GM12878 (cell line): Measurements from ENCODE around the gene HOXB6. TPM values are rescaled to one million over a fixed set of nuclear protein-coding genes. Genes with fewer than 3 reads are reported as not detected.

Experiments used
- ATAC-seq: fragments of 200-7000 bp; cut with Tn5 transposase; 3 replicates; pipeline ENCODE4 v1.9.1; 2020; ENCODE audit warnings: mild to moderate bottlenecking, moderate library complexity
- BruUV-seq: library from RNA; stranded (reverse); fragments of 400-500 nt; replicated peaks from 2 replicates; lab custom pipeline; 2021; lab: Mats Ljungman, UMichigan
- CTCF ChIA-PET: fragments of 300-600 bp; sonication (Branson Sonifier 250); formaldehyde crosslinking; extraction: SDS; loops from one replicate; lab custom pipeline; 2021; ENCODE audit warnings: inconsistent platforms; lab: Yijun Ruan, JAX
- POLR2A ChIA-PET: fragments of 350-600 bp; formaldehyde crosslinking; extraction: SDS; loops from one replicate; lab custom pipeline; 2021; ENCODE audit warnings: inconsistent platforms; lab: Charles Lee
- RAD21 ChIA-PET: fragments of 300-600 bp; sonication (Branson Sonifier 250); formaldehyde crosslinking; loops from one replicate; lab custom pipeline; 2023; ENCODE audit warnings: antibody characterized with exemption; ENCODE audit not compliant: unreplicated experiment; lab: Charles Lee
- SMC1A ChIA-PET: fragments of 300-600 bp; sonication (Branson Sonifier 250); formaldehyde crosslinking; loops from one replicate; lab custom pipeline; 2023; ENCODE audit not compliant: unreplicated experiment, uncharacterized antibody; lab: Charles Lee
- DNase-seq: peaks from one replicate; pipeline ENCODE4 v3.0.0-alpha.2; 2011; ENCODE audit warnings: low read depth, low spot score
- FAIRE-seq: peaks from 3 replicates; lab custom pipeline; 2011; peaks lifted over from hg19 to GRCh38; lab: Jason Lieb, UNC
- H2AFZ ChIP-seq: 2 replicates; pipeline ENCODE4 v1.6.0; 2011; ENCODE audit warnings: low read depth, low read length, control low read depth; ENCODE audit not compliant: control insufficient read depth
- H3K27ac ChIP-seq: 2 replicates; pipeline ENCODE4 v1.5.1; 2011; ENCODE audit warnings: control low read depth; ENCODE audit not compliant: control insufficient read depth, insufficient read depth
- H3K27me3 ChIP-seq, 2 experiments: replicated peaks in 1 of 2; 2 replicates each; pipeline versions ENCODE4 v1.6.0 to v1.6.1; 2011; ENCODE audit warnings: low read length in 1 of 2; ENCODE audit not compliant: control insufficient read depth in 2 of 2, insufficient read depth in 2 of 2
- H3K36me3 ChIP-seq, 2 experiments: 2 replicates each; pipeline ENCODE4 v1.5.1; 2011; ENCODE audit warnings: low read length in 1 of 2; ENCODE audit not compliant: control insufficient read depth in 2 of 2, insufficient read depth in 2 of 2
- H3K4me1 ChIP-seq: 2 replicates; pipeline ENCODE4 v1.6.1; 2011; ENCODE audit warnings: mild to moderate bottlenecking, low read length, moderate library complexity, mixed read lengths; ENCODE audit not compliant: control insufficient read depth, insufficient read depth
- H3K4me2 ChIP-seq: 2 replicates; pipeline ENCODE4 v1.6.0; 2011; ENCODE audit warnings: control low read depth; ENCODE audit not compliant: control insufficient read depth, insufficient read depth
- H3K4me3 ChIP-seq: fragments of 200-600 bp; sonication (generic); 2 replicates; pipeline ENCODE4 v1.5.1; 2016
- H3K79me2 ChIP-seq: 2 replicates; pipeline ENCODE4 v1.6.0; 2011; ENCODE audit warnings: low read length; ENCODE audit not compliant: control insufficient read depth, insufficient read depth
- H3K9ac ChIP-seq: 2 replicates; pipeline ENCODE4 v1.8.0; 2011; ENCODE audit warnings: low read length, control low read depth, mixed read lengths; ENCODE audit not compliant: control insufficient read depth, insufficient read depth
- H3K9me3 ChIP-seq: replicated peaks from 3 replicates; pipeline ENCODE4 v1.5.1; 2011; ENCODE audit warnings: mild to moderate bottlenecking, low read length; ENCODE audit not compliant: control insufficient read depth, insufficient read depth
- H4K20me1 ChIP-seq: 2 replicates; pipeline ENCODE4 v1.6.0; 2011; ENCODE audit not compliant: control insufficient read depth, insufficient read depth
- BACH1 ChIP-seq: fragments of 450-650 bp; IDR thresholded peaks from 2 replicates; pipeline ENCODE4 v1.6.1; 2017; ENCODE audit warnings: mild to moderate bottlenecking, borderline replicate concordance
- DPF2 ChIP-seq: fragments of 450-650 bp; IDR thresholded peaks from 2 replicates; pipeline ENCODE4 v1.6.1; 2017; ENCODE audit warnings: mild to moderate bottlenecking
- HDAC6 ChIP-seq: fragments of 200-600 bp; sonication (generic); IDR thresholded peaks from one replicate; pipeline ENCODE4 v1.8.0; 2017; ENCODE audit warnings: antibody characterized with exemption; ENCODE audit not compliant: unreplicated experiment
- IKZF1 ChIP-seq: fragments of 450-650 bp; conservative IDR thresholded peaks from 2 replicates; pipeline ENCODE4 v1.6.1; 2017; ENCODE audit warnings: antibody characterized with exemption, mild to moderate bottlenecking
- KAT2A ChIP-seq: conservative IDR thresholded peaks from 2 replicates; pipeline ENCODE4 v1.6.1; 2011; ENCODE audit warnings: low read depth, low read length; ENCODE audit not compliant: control insufficient read depth
- MEF2A ChIP-seq: IDR thresholded peaks from 2 replicates; pipeline ENCODE4 v1.6.1; 2011; ENCODE audit warnings: low read depth, mild to moderate bottlenecking, low read length, moderate library complexity; ENCODE audit not compliant: insufficient read depth
- MTA3 ChIP-seq: IDR thresholded peaks from 2 replicates; pipeline ENCODE4 v1.6.1; 2012; ENCODE audit warnings: low read length, inconsistent platforms, borderline replicate concordance
- PAX5 ChIP-seq: IDR thresholded peaks from 2 replicates; pipeline ENCODE4 v1.6.1; 2011; ENCODE audit warnings: low read depth, low read length, borderline replicate concordance
- RCOR1 ChIP-seq: conservative IDR thresholded peaks from 2 replicates; pipeline ENCODE4 v1.6.1; 2012; ENCODE audit warnings: low read depth, low read length, improper control_type of control experiment
- RELA ChIP-seq: fragments of 450-650 bp; IDR thresholded peaks from 2 replicates; pipeline ENCODE4 v1.8.0; 2014; ENCODE audit warnings: borderline replicate concordance; ENCODE audit not compliant: partially characterized antibody
- REST ChIP-seq: IDR thresholded peaks from 2 replicates; pipeline ENCODE4 v1.6.1; 2012; ENCODE audit warnings: mild to moderate bottlenecking, low read depth, low read length
- STAT3 ChIP-seq: IDR thresholded peaks from 2 replicates; pipeline ENCODE4 v1.6.1; 2011; ENCODE audit warnings: low read depth, low read length, improper control_type of control experiment
- SUZ12 ChIP-seq: fragments of 200-600 bp; sonication (generic); IDR thresholded peaks from one replicate; pipeline ENCODE4 v1.6.1; 2018; ENCODE audit warnings: antibody characterized with exemption, mild to moderate bottlenecking; ENCODE audit not compliant: unreplicated experiment
- ZNF217 ChIP-seq: fragments of 450-650 bp; IDR thresholded peaks from 2 replicates; pipeline ENCODE4 v1.6.1; 2017; ENCODE audit warnings: antibody characterized with exemption, mild to moderate bottlenecking
- WGBS: methylation state at CpG from one replicate; pipeline ENCODE4 v1.1.6; 2016; ENCODE audit warnings: low lambda C conversion rate; ENCODE audit not compliant: insufficient replicate concordance, insufficient coverage; ENCODE audit errors: missing lambda C conversion rate; 5-methylcytosine and 5-hydroxymethylcytosine counted together
- in situ Hi-C: fragments of 300-500 bp; cut with MboI; formaldehyde crosslinking; loops from 9 replicates; pipeline ENCODE4 v1.14.3; 2018; ENCODE audit warnings: mixed read lengths
- intact Hi-C: fragments of 100-400 bp; cut with micrococcal nuclease; formaldehyde crosslinking; loops from one replicate; pipeline ENCODE4 v1.14.2; 2022; ENCODE audit not compliant: unreplicated experiment
- polyA plus RNA-seq, 11 experiments: library from polyadenylated mRNA; depleted of rRNA in 4 of 11; unstranded in 6 of 11; stranded (reverse) in 5 of 11; fragments of >200 nt; fragmentation: Nextera tagmentation in 4 of 11; fragmentation: Illumina TruSeq in 1 of 11; extraction: Ambion mirVana in 4 of 11; extraction: Trizol in 1 of 11; gene quantifications; 1 replicate in 1 of 11; 2 replicates in 10 of 11; pipeline versions ENCODE4 v1.2.1 to v1.2.3, GENCODE V29; 2011 to 2016; ENCODE audit warnings: inconsistent platforms in 2 of 11, missing spikeins in 2 of 11, low read depth in 1 of 11
- total RNA-seq, 4 experiments: library from RNA; depleted of rRNA in 3 of 4; stranded (reverse); fragments of >200 nt in 3 of 4; fragmentation: Illumina TruSeq in 1 of 4; extraction: Trizol in 1 of 4; gene quantifications; 2 replicates each; pipeline versions ENCODE4 v1.2.1 to v1.2.3, GENCODE V29; 2013 to 2021

The HOXB6 gene
- total and polyA plus RNA-seq, 10 of the 15 experiments (the other 5 are each of a cell fraction or from before 2014, with no cell fraction given): 0.04 to 0.51 (median 0.09) TPM; not detected in 2

GRCh38 chr17:48630925-48631692 is 26.3 kb upstream of the HOXB6 start:
- H3K4me2 ChIP-seq: no peak overlapping the region
- ChIA-PET RAD21 (interaction anchor here (0.6 to 1.2 kb wide), 2 partner anchors 145 to 502 kb away, joined by 3 read pairs; no protein-coding TSS in a partner anchor), SMC1A (no interaction called here), CTCF (no interaction called here), POLR2A (no interaction called here)
- no peak overlapping the region for H2AFZ ChIP-seq
- no peaks in the 10 kb centered on the region for H4K20me1 ChIP-seq
- intact Hi-C loops (no loop called here), in situ Hi-C loops (no loop called here)
- H3K27ac ChIP-seq: no peak overlapping the region
- no peaks in the 10 kb centered on the region; a peak in 1 of 4 replicates for H3K36me3 ChIP-seq
- no peak for ATAC-seq
- H3K27me3 ChIP-seq: peaks cover 15 to 22% of the 10 kb centered on the region in 2 experiments
- H3K4me3 ChIP-seq: no peak overlapping the region
- H3K9me3 ChIP-seq: no peaks in the 10 kb centered on the region
- no TSS peak for BruUV-seq
- FAIRE-seq: no peak
- H3K4me1 ChIP-seq: peaks cover 17% of the 10 kb centered on the region
- TF ChIP-seq MEF2A: no peak
- TF ChIP-seq MTA3: no peak
- TF ChIP-seq KAT2A: no peak
- no peak for TF ChIP-seq ZNF217
- no peak for TF ChIP-seq HDAC6
- TF ChIP-seq DPF2: no peak
- no peak for TF ChIP-seq RELA
- no peak for TF ChIP-seq RCOR1
- no peak for TF ChIP-seq BACH1
- TF ChIP-seq STAT3: no peak
- no peak for TF ChIP-seq PAX5
- TF ChIP-seq SUZ12: no peak
- TF ChIP-seq IKZF1: no peak
- no peak for TF ChIP-seq REST
- H3K9ac ChIP-seq: no peak overlapping the region
- WGBS: 62% methylated on average over 15 of the region's 15 CpGs
- H3K79me2 ChIP-seq: no peaks in the 10 kb centered on the region
- DNase-seq: no peak
